GM21737 (cell line): Measurements from ENCODE around the gene LARP4.
"Not testable (repeated sequence)": the region's sequence is repeated elsewhere in the genome, so short reads cannot be mapped to it uniquely, and the experiment has no call there.

Experiments
- ATAC-seq: cut with Tn5 transposase; IDR thresholded peaks from one replicate; pipeline ENCODE4 v1.9.1; 2021; ENCODE audit warnings: mild to moderate bottlenecking, moderate library complexity; ENCODE audit not compliant: unreplicated experiment

The LARP4 gene

DNA sequence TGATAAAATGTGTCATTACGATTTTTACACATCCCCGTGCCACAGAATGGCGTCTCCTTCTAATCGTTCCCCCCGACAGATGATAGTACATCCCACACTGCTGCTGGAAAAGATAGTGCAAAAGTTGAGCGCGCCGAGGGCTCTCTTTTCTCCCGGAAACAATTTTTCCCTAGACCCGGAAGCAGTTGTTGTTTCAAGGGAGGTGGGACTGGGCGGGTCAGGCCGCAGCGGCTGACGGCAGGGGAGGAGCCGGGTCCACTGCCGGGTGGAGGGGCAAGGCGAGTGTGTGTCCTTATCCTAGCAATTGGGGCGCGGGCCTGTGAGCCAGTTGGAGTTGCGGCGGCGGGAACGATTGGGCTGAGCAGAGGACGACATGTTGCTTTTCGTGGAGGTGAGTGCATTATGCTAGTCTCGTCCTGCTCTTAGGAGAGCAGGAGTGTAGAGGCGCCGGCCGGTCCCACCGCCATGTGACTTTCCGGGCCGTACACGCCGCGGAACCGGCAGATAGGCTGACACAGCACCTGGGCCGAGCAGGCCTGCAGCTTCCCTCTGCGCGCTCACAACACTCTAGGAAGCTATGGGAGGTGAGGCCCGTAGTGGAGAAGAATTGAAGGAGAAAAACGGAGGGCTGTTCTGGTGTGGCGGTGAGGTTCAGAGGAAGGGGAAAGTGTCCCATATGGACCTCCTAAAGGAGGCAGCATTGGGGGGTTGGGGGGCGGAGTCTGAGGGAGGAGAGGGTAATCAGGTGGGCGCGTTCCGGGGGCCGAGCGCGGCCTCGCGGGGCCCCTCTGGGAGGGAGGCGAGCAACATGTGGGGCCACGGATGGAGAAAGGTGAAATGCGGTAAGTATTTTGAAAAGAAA lies at the start of gene LARP4:
LARP4 (plus strand) TSS at position 248 of the 862 bp plus-strand sequence; CDS start at position 374, 126 bp downstream.
- ATAC-seq, result peak; percentile 89

DNA sequence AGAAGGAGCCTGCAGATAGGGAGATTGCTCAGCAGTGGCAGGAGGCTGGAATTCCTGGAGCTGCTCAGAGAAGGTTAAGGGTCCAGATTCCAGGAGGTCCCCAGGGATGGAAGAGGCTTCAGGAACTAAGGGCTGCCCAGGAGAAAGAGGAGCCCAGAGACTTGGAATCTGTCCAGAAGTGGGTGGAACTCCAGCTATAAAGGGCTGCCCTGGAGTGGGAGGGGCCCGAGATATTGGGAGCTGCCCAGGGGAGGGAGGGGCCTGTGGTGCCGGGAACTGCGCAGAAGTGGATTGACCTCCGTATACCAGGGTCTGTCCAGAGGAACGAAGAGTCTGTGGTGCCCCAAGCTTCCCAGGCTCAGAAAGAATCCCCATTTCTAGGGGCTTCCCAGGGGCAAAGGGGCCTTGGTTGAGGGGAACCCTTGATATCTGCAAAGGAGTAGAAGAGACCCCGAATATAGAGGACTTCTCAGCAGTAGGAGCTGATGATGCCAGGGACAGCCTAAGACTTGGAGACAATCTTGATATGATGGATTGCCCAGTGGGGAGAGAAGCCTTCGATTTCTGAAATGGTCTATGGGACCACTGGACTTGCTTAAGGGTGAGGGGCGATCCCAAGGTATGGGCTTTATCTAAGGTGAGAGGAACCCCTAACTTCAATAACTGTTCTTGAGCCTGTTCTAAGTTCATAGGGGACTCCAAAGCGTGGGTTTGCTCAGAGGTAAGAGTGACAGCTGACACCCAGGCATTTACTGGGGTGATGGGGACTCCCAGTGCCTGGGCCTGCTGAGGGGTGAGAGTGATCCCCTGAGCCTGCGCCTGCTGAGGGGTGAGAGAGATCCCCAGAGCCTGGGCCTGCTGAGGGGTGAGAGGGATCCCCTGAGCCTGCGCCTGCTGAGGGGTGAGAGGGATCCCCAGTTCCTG lies 49.3 kb upstream of the LARP4 start:
- ATAC-seq, result no peak

DNA sequence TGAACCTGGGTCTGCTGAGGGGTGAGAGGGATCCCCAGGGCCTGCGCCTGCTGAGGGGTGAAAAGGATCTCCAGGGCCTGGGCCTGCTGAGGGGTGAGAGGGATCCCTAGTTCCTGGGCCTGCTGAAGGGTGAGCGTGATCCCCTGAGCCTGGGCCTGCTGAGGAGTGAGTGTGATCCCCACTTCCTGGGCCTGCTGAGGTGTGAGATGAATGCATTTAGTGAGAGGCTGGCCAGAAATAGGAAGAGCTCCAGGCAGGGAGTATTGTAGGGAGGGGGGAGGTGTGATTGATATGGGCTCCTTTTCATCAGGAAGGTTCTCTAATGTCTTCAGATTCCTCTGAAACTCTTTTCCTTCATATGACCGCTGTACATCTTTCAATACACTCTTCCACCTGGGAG lies 47.3 kb upstream of the LARP4 start:
- ATAC-seq, result no peak

DNA sequence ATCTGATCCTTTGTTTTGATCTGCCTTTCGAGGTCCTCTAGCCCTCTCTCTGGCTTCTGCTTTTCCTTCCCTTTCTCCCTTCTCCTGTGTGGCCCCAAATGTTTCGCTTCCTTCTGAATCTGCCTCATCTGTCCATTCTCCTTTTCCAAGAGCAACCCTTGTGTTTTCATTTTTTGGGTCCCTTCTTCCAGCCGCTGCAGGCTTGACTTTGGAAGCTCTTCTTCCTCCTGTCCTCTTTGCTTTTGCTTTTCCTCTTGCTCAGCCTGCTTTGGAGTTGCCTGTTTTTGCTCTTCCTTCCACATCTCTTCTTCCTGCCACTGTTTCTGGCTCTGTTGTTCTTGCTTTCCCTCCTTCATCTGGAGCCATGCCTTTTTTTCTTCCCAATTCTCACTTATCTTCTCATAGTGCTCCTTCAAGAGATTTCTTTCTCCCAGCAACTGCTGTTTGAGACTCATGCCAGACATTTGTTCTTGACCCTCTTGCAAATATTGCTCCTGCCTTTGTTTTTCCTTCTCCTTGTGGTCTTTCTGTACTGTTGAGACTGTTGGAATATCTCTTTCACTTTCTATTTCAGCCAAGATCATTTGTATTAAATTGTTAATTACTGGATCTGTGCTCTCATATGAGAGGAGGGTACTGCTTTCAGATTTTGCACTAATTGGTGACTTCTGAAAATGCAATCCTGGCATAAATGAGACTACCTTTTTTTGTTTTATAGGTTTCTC lies 46.7 kb upstream of the LARP4 start:
- ATAC-seq, result no peak

DNA sequence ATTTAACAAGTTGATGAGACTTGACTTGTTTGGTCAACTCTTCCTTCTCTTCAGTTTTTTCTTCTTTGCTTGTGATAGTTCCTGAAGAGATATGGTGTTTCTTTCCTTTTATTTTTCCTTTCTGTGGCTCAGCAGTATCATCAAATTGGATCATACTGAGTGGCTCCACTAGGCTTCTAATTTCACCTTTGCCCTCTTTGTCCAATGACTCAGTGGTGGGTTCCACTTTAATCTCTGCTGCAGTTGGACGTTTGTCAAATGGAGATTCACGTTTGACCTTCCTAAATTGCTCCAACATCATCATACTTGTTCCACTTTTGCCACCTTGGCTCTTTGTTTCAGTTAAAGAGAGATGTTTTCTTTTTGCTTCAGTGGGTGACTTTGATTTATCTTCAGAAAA lies 45.8 kb upstream of the LARP4 start:
- no peak for ATAC-seq

DNA sequence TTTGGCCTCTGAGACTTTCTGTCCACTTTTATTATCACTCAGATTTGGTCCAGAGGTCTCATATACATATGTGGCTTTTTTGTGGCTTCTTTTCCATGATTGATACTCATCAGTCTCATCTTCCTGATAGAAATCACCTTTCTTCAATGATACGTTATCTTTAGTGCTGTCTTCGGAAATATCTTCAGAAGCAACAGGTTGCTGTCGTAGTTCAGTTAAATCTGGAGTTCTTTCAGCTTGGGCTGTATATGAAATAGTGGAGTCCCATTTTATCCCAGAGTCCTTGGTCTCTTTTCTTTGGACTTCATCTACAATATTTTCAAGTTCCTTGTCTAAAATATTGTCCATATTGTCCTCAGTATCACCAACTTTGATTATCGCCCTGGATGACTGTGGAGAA lies 45.3 kb upstream of the LARP4 start:
- no peak for ATAC-seq

DNA sequence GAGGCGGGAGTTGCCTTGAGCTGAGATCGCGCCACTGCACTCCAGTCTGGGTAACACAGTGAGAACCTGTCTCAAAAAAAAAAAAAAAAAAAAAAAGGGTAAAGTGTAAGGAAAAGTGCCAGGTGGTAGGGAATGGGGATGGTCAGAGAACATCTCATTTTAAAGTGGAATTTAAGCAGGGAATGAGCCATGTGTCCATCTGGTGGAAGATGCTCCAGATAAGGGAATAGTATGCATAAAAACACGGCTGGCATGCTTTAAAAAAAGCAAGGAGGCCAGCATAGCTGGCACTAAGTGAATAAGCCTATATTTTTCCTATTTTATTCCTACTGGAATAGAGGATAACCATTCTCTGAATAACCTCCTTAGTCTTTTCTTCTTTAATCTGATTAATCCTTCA lies 38.0 kb upstream of the LARP4 start:
- no peak for ATAC-seq

DNA sequence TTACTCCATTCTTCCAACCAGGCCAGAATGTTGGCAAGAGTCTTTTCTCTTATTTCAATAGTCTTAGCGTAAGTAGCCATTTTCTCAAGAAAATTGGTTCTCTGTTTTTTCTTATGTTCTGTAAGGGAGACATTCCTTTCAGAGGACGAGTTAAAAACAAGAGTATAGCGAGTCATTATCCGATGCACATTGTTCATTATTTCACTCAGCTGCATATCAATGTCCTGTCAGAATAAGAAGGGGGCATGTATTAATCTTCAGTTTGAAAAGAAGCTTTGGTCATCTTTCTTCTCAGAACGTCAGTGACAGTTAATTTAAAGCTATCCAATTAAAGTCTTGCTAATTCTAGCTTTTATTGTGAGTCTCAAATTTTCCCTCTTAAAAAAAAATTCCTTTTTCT lies 37.5 kb upstream of the LARP4 start:
- ATAC-seq, result no peak

DNA sequence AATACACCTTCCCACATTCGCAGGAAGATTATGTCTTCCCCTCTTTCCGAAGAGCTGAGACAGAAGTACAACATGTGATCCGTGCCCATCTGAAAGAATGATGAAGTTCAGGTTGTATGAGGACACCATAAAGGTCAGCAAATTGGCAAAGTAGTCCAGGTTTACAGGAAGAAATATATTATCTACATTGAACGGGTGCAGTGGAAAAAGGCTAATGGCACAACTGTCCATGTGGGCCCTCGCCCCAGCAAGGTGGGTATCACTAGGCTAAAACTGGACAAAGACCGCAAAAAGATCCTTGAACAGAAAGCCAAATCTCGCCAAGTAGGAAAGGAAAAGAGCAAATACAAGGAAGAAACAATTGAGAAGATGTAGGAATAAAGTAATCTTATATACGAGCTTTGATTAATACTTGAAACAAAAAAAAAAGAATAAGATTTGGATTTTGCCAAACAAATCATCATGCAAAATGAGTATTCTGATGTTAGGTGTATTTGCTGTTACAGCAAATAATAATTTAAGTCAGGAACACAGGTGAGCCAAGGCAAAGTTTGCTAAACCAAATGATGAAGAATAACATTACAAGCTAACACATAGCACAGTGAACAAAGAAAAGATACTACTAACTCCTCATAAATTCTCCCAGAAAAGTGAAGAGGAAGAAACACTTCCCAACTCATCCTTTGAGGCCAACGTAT lies 34.8 kb upstream of the LARP4 start:
- ATAC-seq, result no peak

DNA sequence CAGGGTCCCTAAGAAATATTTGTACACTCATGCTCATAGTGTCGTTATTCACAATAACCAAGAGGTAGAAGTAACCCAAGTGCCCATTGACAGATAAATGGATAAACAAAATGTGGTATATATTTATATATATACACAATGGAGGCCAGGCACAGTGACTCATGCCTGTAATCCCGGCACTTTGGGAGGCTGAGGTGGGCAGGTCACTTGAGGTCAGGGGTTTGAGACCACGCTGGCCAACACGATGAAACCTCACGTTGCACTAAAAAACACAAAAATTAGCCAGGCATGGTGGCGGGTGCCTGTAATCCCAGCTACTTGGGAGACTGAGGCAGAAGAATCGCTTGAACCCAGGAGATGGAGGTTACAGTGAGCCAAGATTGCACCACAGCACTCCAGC lies 30.0 kb upstream of the LARP4 start:
- not testable (repeated sequence) for ATAC-seq

DNA sequence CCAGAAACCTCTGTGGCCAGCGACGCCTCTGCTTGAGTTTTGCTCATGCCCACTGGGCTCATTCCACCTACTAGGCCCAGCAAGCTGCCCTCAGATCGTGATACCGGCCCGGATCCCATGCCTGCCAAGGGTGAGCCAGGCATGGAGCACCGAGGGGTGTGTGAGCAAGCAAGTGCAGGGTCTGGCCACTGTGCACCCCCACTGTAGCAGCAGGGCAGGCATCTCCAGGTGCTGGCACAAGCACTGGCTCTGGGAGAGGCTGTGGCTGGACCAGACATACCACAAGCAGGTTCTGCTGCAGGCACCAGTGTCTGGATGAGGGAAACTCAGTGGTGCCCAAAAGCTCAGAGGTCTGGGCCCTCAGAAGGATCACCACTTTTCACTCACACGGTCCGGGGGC lies 24.9 kb upstream of the LARP4 start:
- ATAC-seq, result no peak

DNA sequence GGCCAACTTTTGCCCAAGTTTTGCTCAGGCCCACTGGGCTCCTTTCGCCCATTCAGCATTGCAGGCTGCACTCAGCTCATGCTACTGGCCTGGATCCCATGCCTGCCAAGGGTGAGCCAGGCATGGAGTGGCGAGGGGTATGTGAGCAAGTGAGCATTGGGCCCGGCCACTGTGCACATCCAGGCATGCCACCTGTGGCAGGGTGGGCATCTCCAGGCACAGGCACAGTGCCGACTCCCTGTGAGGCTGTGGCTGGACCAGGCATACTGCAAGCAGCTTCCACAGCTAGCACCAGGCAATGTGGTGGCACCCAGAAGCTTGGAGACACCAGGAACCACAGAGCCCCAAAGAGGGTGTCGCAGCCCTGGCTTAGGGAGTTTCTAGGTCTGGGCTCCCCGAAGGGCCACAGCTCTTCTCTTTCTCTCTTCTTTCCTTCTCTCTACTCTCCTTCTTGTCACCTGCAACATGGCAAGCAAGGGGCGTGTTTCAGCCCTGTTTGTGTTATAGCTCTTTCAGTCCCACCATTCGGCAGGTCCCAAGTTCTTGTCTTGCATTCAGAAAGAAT lies 19.8 kb upstream of the LARP4 start:
- no peak for ATAC-seq

DNA sequence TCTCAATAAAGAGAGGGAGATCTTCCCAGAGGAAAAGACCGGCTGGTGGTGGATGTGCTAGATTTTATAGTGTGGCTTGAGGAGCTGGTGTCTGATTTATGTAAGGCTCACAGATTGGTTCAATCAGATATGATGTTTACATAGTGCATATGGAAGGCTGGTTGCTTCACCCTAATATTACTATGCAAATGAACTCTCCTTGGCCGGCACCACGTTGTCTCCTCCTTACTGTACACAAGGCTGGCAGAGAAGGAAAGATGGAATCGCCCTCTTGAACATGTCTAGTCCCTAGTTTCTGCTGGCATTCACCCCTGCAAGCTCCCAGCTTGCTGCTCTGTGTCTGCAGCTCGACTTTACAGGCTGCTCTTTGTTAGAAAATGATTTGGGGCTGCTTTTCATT lies 13.2 kb upstream of the LARP4 start:
- no peak for ATAC-seq

DNA sequence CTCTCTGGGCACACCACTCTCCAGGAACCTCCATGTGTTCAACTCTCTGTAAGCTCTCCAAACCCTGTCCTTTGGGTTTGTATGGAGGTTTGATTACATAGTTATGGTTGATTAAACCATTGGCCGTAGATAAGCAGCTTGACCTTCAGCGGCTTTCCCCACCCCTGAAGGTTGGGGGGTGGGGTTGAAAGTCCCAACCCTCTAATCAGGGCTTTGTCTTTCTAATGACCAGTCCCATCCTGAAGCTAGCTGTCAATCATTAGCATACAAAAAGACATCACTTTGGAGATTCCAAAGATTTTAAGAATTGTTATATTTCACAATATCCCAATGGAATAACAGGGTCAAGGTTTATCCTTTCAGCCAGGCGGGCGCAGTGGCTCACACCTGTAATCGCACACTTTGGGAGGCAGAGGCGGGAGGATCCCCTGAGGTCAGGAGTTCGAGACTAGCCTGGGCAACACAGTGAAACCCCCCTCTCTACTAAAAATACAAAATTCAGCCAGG lies 12.7 kb upstream of the LARP4 start:
- no peak for ATAC-seq

DNA sequence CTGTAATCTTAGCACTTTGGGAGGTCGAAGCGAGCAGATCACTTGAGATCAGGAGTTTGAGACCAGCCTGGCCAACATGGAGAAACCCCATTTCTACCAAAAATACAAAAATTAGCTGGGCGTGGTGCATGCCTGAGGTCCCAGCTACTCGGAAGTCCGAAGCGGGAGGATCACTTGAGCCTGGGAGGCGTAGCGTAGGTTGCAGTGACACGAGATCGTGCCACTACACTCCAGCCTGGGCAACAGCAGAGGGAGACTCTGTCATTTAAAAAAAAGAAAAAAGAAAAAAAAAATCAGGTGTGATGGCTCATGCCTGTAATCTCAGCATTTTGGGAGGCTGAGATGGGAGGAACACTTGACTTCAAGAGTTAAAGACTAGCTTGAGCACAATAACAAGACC lies 11.9 kb upstream of the LARP4 start:
- ATAC-seq, result not testable (repeated sequence)

DNA sequence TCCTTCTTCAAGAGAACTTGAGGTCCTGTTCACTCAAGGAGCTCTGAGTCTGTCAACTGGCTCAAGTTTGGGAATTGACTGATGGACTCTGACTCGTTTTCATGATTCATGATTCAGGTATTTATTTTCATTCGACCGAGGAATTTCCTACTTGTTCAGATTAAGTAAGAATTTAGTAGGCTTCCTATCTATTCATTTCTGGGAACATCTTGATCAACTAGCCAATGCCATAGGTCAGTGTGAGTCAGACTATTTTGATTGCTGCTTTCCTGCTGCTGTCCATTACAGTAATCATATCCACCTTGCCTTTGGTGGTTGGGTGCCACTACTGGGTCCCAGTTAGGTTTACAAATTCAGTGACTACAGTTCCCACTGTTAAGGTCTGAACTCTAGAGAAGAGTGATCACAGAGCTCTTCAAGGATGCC lies 10.4 kb upstream of the LARP4 start:
- ATAC-seq, result no peak

DNA sequence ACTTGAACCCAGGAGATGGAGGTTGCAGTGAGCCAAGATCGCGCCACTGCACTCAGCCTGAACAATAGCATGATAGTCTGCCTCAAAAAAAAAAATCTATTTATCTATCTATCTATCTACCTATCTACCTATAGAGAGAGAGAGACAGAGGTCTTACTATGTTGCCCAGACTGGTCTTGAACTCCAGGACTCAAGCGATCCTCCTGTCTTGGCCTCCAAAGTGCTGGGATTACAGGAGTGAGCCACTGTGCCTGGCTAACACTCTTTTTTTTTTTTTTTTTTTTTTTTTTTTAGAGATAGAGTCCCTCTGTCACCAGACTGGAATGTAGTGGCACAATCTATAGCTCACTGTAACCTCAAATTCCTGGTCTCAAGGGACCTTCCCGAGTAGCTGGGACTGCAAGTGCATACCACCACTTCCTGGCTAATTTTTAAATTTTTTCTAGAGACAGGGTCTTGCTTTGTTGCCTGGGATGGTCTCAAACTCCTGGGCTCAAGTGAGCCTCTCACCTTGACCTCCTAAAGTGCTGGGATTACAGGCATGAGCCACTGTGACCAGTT lies 6.1 kb upstream of the LARP4 start:
- ATAC-seq, result no peak

DNA sequence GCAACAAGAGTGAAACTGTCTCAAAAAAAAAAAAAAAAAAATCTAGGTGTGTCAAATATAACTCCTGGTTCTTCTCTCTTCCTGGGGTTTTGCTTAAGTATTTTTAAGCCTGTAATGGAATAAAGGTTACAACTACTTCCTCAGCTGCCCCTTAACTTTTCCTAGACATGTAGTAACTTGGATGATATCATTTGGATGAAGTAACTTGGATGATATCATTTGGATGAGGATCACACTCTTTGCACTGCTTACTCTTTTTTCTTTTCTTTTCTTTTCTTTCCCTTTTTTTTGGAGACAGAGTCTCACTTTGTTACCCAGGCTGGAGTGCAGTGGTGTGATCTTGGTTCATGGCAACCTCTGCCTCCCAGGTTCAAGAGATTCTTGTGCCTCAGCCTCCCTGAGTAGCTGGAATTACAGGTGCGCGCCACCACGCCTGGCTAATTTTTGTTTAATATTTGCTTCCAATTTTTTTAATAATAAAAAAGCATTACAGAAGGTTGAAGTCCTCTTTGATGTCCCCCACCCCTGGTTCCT lies 3.5 kb upstream of the LARP4 start:
- ATAC-seq, result no peak

DNA sequence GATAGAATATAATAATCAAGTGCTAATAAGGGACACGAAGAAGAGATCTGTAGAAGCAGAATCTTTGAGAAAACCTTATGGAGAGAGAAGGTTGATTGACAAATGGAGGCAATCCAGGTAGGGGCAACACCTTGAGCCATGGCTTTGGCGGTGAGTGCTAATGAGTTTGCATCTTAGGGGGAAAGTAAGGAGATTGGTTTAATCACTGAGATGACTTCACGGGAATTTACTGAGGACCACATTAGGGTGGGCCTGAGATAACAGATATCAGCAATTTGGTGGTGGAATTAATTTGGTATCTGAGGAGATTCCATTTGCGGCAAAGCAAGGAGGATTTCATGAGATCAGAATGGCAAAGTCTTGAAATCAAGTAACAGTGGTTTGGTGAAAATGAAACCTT lies 1.8 kb upstream of the LARP4 start:
- ATAC-seq, result no peak
